H1 (cell line): Measurements from ENCODE around the gene ZDHHC24. TPM values are rescaled to one million over a fixed set of nuclear protein-coding genes. Genes with fewer than 3 reads are reported as not detected.

Source experiments
- CTCF ChIA-PET: fragments of 300-600 bp; sonication (Branson Sonifier 250); formaldehyde crosslinking; loops from one replicate; lab custom pipeline; 2021; ENCODE audit not compliant: partially characterized antibody; lab: Charles Lee
- POLR2A ChIA-PET: fragments of 300-600 bp; sonication (Branson Sonifier 250); formaldehyde crosslinking; loops from one replicate; lab custom pipeline; 2021; ENCODE audit warnings: inconsistent platforms; ENCODE audit not compliant: partially characterized antibody; lab: Charles Lee
- DNase-seq, 2 experiments: peaks; one replicate each; pipeline versions ENCODE4 v3.0.0 to v3.0.0-alpha.2; 2010 to 2022; ENCODE audit warnings: low spot score in 2 of 2, low read depth in 1 of 2, mixed read lengths in 1 of 2
- FAIRE-seq: peaks from 2 replicates; lab custom pipeline; 2011; peaks lifted over from hg19 to GRCh38; lab: Jason Lieb, UNC
- H2AFZ ChIP-seq: 2 replicates; pipeline ENCODE4 v1.8.1; 2012; ENCODE audit warnings: low read length, inconsistent platforms
- H2AK5ac ChIP-seq: 2 replicates; pipeline ENCODE4 v1.6.1; 2013; ENCODE audit warnings: low read depth, low read length
- H2BK120ac ChIP-seq: replicated peaks from 2 replicates; pipeline ENCODE3; 2013; ENCODE audit warnings: low read depth, low read length, inconsistent platforms
- H2BK12ac ChIP-seq: 2 replicates; pipeline ENCODE4 v1.6.1; 2013; ENCODE audit warnings: low read depth, low read length
- H2BK15ac ChIP-seq: 2 replicates; pipeline ENCODE4 v1.6.1; 2013; ENCODE audit warnings: low read length
- H2BK20ac ChIP-seq: 2 replicates; pipeline ENCODE4 v1.6.1; 2013; ENCODE audit warnings: low read length
- H2BK5ac ChIP-seq: 2 replicates; pipeline ENCODE4 v1.6.1; 2013; ENCODE audit warnings: low read depth, low read length
- H3K14ac ChIP-seq: 2 replicates; pipeline ENCODE4 v1.6.1; 2013; ENCODE audit warnings: inconsistent platforms; ENCODE audit not compliant: insufficient read length
- H3K18ac ChIP-seq: 2 replicates; pipeline ENCODE4 v1.6.1; 2013; ENCODE audit warnings: low read length; ENCODE audit errors: extremely low read depth
- H3K23ac ChIP-seq: 2 replicates; pipeline ENCODE4 v1.6.1; 2013; ENCODE audit warnings: inconsistent platforms; ENCODE audit not compliant: insufficient read length
- H3K23me2 ChIP-seq: 2 replicates; pipeline ENCODE4 v1.6.1; 2013; ENCODE audit warnings: low read depth, low read length
- H3K27ac ChIP-seq: 2 replicates; pipeline ENCODE4 v1.6.1; 2011; ENCODE audit warnings: low read depth, low read length, inconsistent platforms
- H3K27me3 ChIP-seq, 4 experiments: replicated peaks in 1 of 4; 1 replicate in 1 of 4; 2 replicates in 3 of 4; pipeline versions ENCODE4 v1.6.1 to v1.8.1; 2011 to 2013; ENCODE audit warnings: low read length in 3 of 4, mild to moderate bottlenecking in 3 of 4, inconsistent platforms in 2 of 4, mixed read lengths in 2 of 4, moderate library complexity in 1 of 4; ENCODE audit not compliant: control insufficient read depth in 3 of 4, insufficient read depth in 3 of 4; ENCODE audit errors: extremely low read depth in 1 of 4
- H3K36me3 ChIP-seq, 4 experiments: 2 replicates each; pipeline versions ENCODE4 v1.6.1 to v1.8.1; 2011 to 2013; ENCODE audit warnings: mild to moderate bottlenecking in 4 of 4, low read length in 3 of 4, moderate library complexity in 2 of 4, control low read depth in 1 of 4, inconsistent platforms in 1 of 4; ENCODE audit not compliant: insufficient read depth in 4 of 4, control insufficient read depth in 2 of 4
- H3K4ac ChIP-seq: replicated peaks from 2 replicates; pipeline ENCODE3; 2013; ENCODE audit warnings: low read length, low read depth, mixed read lengths, inconsistent platforms; ENCODE audit not compliant: insufficient read length
- H3K4me1 ChIP-seq, 4 experiments: replicated peaks in 1 of 4; 1 replicate in 1 of 4; 2 replicates in 3 of 4; pipeline versions ENCODE4 v1.6.1 to v1.8.1; 2011 to 2013; ENCODE audit warnings: low read length in 3 of 4, inconsistent platforms in 2 of 4, mixed read lengths in 1 of 4; ENCODE audit not compliant: insufficient read depth in 4 of 4, control insufficient read depth in 3 of 4
- H3K4me2 ChIP-seq, 2 experiments: 2 replicates each; pipeline versions ENCODE4 v1.6.1 to v1.8.1; 2011 to 2013; ENCODE audit warnings: low read depth in 2 of 2, low read length in 2 of 2, control low read depth in 1 of 2, inconsistent platforms in 1 of 2, mild to moderate bottlenecking in 1 of 2; ENCODE audit not compliant: insufficient read depth in 1 of 2
- H3K4me3 ChIP-seq, 4 experiments: fragments of 200-600, 300-600 bp in 1 of 4; sonication (generic), shearing (Covaris generic), sonication (Bioruptor Twin) in 1 of 4; 2 replicates each; pipeline versions ENCODE4 v1.5.1 to v1.8.1; 2011 to 2016; ENCODE audit warnings: low read length in 4 of 4, low read depth in 3 of 4, control low read depth in 2 of 4, inconsistent platforms in 2 of 4, mild to moderate bottlenecking in 2 of 4, mixed read lengths in 1 of 4, moderate library complexity in 1 of 4; ENCODE audit not compliant: insufficient read depth in 2 of 4; ENCODE audit errors: extremely low read depth in 1 of 4
- H3K56ac ChIP-seq: replicated peaks from 2 replicates; pipeline ENCODE3; 2013; ENCODE audit warnings: low read depth, mild to moderate bottlenecking, mixed read lengths, low read length, inconsistent platforms; ENCODE audit not compliant: insufficient read length
- H3K79me1 ChIP-seq: 2 replicates; pipeline ENCODE4 v1.6.1; 2013; ENCODE audit warnings: low read depth, low read length, control low read depth
- H3K79me2 ChIP-seq, 2 experiments: 2 replicates each; pipeline versions ENCODE4 v1.6.1 to v1.8.1; 2012 to 2013; ENCODE audit warnings: low read length in 2 of 2, mild to moderate bottlenecking in 2 of 2, inconsistent platforms in 1 of 2; ENCODE audit not compliant: insufficient read depth in 2 of 2, control insufficient read depth in 1 of 2
- H3K9ac ChIP-seq, 4 experiments: replicated peaks in 1 of 4; 1 replicate in 1 of 4; 2 replicates in 3 of 4; pipeline versions ENCODE4 v1.6.1 to v1.8.1; 2011 to 2013; ENCODE audit warnings: low read depth in 3 of 4, low read length in 3 of 4, control low read depth in 2 of 4, mild to moderate bottlenecking in 2 of 4, moderate library complexity in 2 of 4, inconsistent platforms in 1 of 4; ENCODE audit errors: extremely low read depth in 1 of 4
- H3K9me3 ChIP-seq, 2 experiments: 2 replicates each; pipeline versions ENCODE4 v1.6.1 to v1.8.1; 2012 to 2013; ENCODE audit warnings: mild to moderate bottlenecking in 2 of 2, moderate library complexity in 2 of 2, control low read depth in 1 of 2, inconsistent platforms in 1 of 2, low read depth in 1 of 2, low read length in 1 of 2, mixed read lengths in 1 of 2; ENCODE audit not compliant: insufficient read depth in 2 of 2
- H4K20me1 ChIP-seq, 2 experiments: replicated peaks in 1 of 2; 2 replicates each; pipeline versions ENCODE3 to v1.8.1; 2011 to 2013; ENCODE audit warnings: inconsistent platforms in 2 of 2, low read length in 2 of 2, mild to moderate bottlenecking in 1 of 2; ENCODE audit not compliant: insufficient read depth in 2 of 2, control insufficient read depth in 1 of 2
- H4K5ac ChIP-seq: 2 replicates; pipeline ENCODE4 v1.6.1; 2013; ENCODE audit warnings: low read length, low read depth, mixed read lengths, inconsistent platforms; ENCODE audit not compliant: insufficient read length
- H4K8ac ChIP-seq: 2 replicates; pipeline ENCODE4 v1.8.0; 2013; ENCODE audit warnings: mild to moderate bottlenecking, moderate library complexity, low read length, inconsistent platforms; ENCODE audit not compliant: insufficient read depth; ENCODE audit errors: extremely low read depth
- H4K91ac ChIP-seq: replicated peaks from 2 replicates; pipeline ENCODE3; 2013; ENCODE audit warnings: low read length, mixed read lengths, inconsistent platforms; ENCODE audit not compliant: insufficient read length
- CHD1 ChIP-seq: IDR thresholded peaks from 2 replicates; pipeline ENCODE4 v1.6.1; 2012; ENCODE audit warnings: low read depth, low read length, improper control_type of control experiment
- CREB1 ChIP-seq: IDR thresholded peaks from 2 replicates; pipeline ENCODE4 v1.6.1; 2012; ENCODE audit warnings: inconsistent platforms
- KDM5A ChIP-seq: fragments of 200-600 bp; IDR thresholded peaks from 2 replicates; pipeline ENCODE4 v1.7.1; 2012; ENCODE audit warnings: mild to moderate bottlenecking, low read length, inconsistent platforms, mixed read lengths
- MAFK ChIP-seq: IDR thresholded peaks from 2 replicates; pipeline ENCODE4 v1.6.1; 2012; ENCODE audit warnings: low read depth, mild to moderate bottlenecking, improper control_type of control experiment, low read length
- POLR2AphosphoS5 ChIP-seq: IDR thresholded peaks from 2 replicates; pipeline ENCODE4 v1.6.1; 2011; ENCODE audit warnings: low read depth, low read length
- RBBP5 ChIP-seq: IDR thresholded peaks from 2 replicates; pipeline ENCODE4 v1.7.1; 2012; ENCODE audit warnings: low read depth, mild to moderate bottlenecking, inconsistent platforms, low read length, moderate library complexity, borderline replicate concordance
- RFX5 ChIP-seq: IDR thresholded peaks from 2 replicates; pipeline ENCODE4 v1.6.1; 2011; ENCODE audit warnings: low read depth, low read length, improper control_type of control experiment, borderline replicate concordance
- TBP ChIP-seq: IDR thresholded peaks from 2 replicates; pipeline ENCODE4 v1.6.1; 2011; ENCODE audit warnings: low read depth, low read length, improper control_type of control experiment
- WGBS, 2 experiments: shearing (Covaris generic) in 1 of 2; methylation state at CpG; one replicate each; pipeline versions ENCODE4 v1.1.6 to v1.1.7; 2013 to 2015; ENCODE audit warnings: low lambda C conversion rate in 2 of 2, mixed read lengths in 2 of 2, inconsistent platforms in 1 of 2, low coverage in 1 of 2, missing lambda C conversion rate in 1 of 2; ENCODE audit not compliant: insufficient replicate concordance in 2 of 2, insufficient coverage in 1 of 2, insufficient read length in 1 of 2; ENCODE audit errors: extremely low coverage in 1 of 2, missing lambda C conversion rate in 1 of 2; 5-methylcytosine and 5-hydroxymethylcytosine counted together
- polyA plus RNA-seq, 7 experiments: library from polyadenylated mRNA; depleted of rRNA in 3 of 7; stranded (reverse) in 5 of 7; unstranded in 2 of 7; fragments of >200 nt in 5 of 7; fragments of 200-250 nt in 2 of 7; gene quantifications; 1 replicate in 5 of 7; 2 replicates in 1 of 7; 4 replicates in 1 of 7; pipeline versions ENCODE4 v1.2.1 to v1.2.3, GENCODE V29; 2011 to 2013; ENCODE audit warnings: missing spikeins in 2 of 7, mixed read lengths in 2 of 7
- total RNA-seq: library from RNA; stranded (reverse); fragmentation: NEBNext Ultra II Directional; extraction: Animal tissue kit (Norgen Biotek cat#: 25700); gene quantifications from 2 replicates; pipeline ENCODE4 v1.2.1, GENCODE V29; 2021

Gene ZDHHC24
- total and polyA plus RNA-seq, 2 of the 8 experiments (the other 6 are each of a cell fraction or from before 2014, with no cell fraction given) = 8.4 to 9.7 TPM

GRCh38 chr11:66477263-66478201 lies 68.3 kb downstream of the ZDHHC24 start:
- Histone ChIP-seq H2BK120ac (no peak overlapping the region), H4K20me1 (peaks cover 2% of the 10 kb centered on the region in 2 experiments), H2BK20ac (no peak overlapping the region), H3K27ac (no peak overlapping the region), H4K8ac (no peak overlapping the region; the same call in 1 of the 2 replicates), H3K4me3 (no peak overlapping the region), H3K56ac (no peak overlapping the region), H3K36me3 (peaks cover 0 to under 1% (median 0%) of the 10 kb centered on the region in 4 experiments; a peak in 2 of 8 replicates), H3K18ac (no peak overlapping the region), H3K14ac (no peak overlapping the region), H3K79me2 (no peaks in the 10 kb centered on the region), H3K4me2 (no peak overlapping the region), H3K9ac (no peak overlapping the region), H2BK5ac (no peak overlapping the region), H2BK15ac (no peak overlapping the region), H3K23ac (no peak overlapping the region), H2AK5ac (no peak overlapping the region), H2AFZ (no peak overlapping the region), H3K4ac (no peak overlapping the region), H3K4me1 (peaks cover 0 to 6% (median under 1%) of the 10 kb centered on the region in 4 experiments; a peak in 3 of 7 replicates), H3K9me3 (no peaks in the 10 kb centered on the region), H3K79me1 (no peaks in the 10 kb centered on the region), H4K91ac (no peak overlapping the region), H3K27me3 (no peaks in the 10 kb centered on the region), H3K23me2 (peaks cover 5% of the 10 kb centered on the region; the same call in 1 of the 2 replicates), H4K5ac (no peak overlapping the region), H2BK12ac (no peak overlapping the region)
- FAIRE-seq (no peak), DNase-seq (peak in 1 of 2 experiments; percentile 49)
- CTCF ChIA-PET = interaction anchor here (0.7 to 2.7 kb wide), 17 partner anchors 8 to 176 kb away, joined by 3 to 25 read pairs (median 4); partner anchors contain the start of genes MRPL11, NPAS4 and PELI3
- POLR2A ChIA-PET = interaction anchor here (1.3 to 6.1 kb wide), 4 partner anchors 9 to 200 kb away, joined by 3 to 85 read pairs (median 26); partner anchors contain the start of genes NPAS4, PELI3 and RBM4B
- 84% methylated on average over 11 of the region's 11 CpGs; no CpG with 5 or more reads in 1 of the 2 experiments for WGBS, 2 experiments
- TF ChIP-seq POLR2AphosphoS5 (no peak), TBP (no peak), RBBP5 (no peak), CHD1 (no peak), MAFK (no peak), CREB1 (no peak), RFX5 (no peak), KDM5A (no peak)
